ENCODE data around the gene PKP4. TPM values are rescaled to one million over a fixed set of nuclear protein-coding genes. Genes with fewer than 3 reads are reported as not detected.
"Not testable (repeated sequence)": the region's sequence is repeated elsewhere in the genome, so short reads cannot be mapped to it uniquely, and the experiment has no call there.

The PKP4 gene
- total RNA-seq, 1 donor = 47.4 TPM

DNA sequence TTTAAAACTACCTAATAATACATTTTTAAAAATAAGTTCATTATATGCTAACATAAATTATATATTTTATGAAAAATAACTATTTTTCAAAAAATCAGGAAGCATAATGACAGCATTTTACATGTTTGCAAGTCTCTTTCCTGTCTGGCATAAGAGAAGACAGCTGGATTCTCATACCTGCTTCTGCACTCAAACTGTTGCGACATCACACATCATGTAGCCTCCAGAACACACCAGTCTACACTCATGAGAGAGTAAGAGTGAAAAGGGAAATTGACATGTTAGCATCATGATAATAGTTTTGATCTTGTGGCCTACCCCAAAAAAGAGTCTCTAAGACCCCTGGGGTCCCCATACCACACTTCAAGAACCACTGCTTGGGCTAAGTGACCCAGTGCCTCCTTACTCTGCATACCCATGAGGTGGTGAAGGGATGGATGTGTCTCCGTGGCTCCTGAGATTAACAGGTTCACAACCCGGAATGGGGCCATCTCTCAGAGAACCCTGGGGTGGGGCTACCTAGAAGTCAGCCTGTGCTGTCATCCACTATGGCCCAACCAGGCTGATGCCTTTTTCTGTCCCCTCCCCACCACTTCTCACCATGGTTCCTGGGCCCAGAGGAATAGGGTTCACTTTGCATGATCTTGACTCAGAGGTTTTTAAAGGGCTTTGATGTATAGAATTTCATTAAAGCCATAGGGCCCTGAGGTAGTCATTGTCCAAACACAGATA lies 235.8 kb downstream of the PKP4 start:
- peaks cover 6% of the 10 kb centered on the region for H3K4me1 ChIP-seq (ENCODE audit: insufficient read depth, low read length)
- H2AFZ ChIP-seq (ENCODE audit: low read length) = no peak overlapping the region
- H3K4me3 ChIP-seq (ENCODE audit: insufficient read depth, low read length) = no peak overlapping the region
- TF ChIP-seq, protein P1, sequence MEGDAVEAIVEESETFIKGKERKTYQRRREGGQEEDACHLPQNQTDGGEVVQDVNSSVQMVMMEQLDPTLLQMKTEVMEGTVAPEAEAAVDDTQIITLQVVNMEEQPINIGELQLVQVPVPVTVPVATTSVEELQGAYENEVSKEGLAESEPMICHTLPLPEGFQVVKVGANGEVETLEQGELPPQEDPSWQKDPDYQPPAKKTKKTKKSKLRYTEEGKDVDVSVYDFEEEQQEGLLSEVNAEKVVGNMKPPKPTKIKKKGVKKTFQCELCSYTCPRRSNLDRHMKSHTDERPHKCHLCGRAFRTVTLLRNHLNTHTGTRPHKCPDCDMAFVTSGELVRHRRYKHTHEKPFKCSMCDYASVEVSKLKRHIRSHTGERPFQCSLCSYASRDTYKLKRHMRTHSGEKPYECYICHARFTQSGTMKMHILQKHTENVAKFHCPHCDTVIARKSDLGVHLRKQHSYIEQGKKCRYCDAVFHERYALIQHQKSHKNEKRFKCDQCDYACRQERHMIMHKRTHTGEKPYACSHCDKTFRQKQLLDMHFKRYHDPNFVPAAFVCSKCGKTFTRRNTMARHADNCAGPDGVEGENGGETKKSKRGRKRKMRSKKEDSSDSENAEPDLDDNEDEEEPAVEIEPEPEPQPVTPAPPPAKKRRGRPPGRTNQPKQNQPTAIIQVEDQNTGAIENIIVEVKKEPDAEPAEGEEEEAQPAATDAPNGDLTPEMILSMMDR (IDR thresholded peaks at IDR 0.05; ENCODE audit: extremely low read depth, low read depth, low read length) = no peak
- H3K36me3 ChIP-seq (ENCODE audit: insufficient read depth, low read length) = no peaks in the 10 kb centered on the region
- H4K20me1 ChIP-seq (ENCODE audit: insufficient read depth, low read length) = no peaks in the 10 kb centered on the region
- no peaks in the 10 kb centered on the region for H3K79me2 ChIP-seq (ENCODE audit: insufficient read depth, low read length)
- H3K27me3 ChIP-seq (ENCODE audit: insufficient read depth, low read length) = peaks cover 3% of the 10 kb centered on the region
- no peaks in the 10 kb centered on the region for H3K9me3 ChIP-seq (ENCODE audit: low read depth, low read length)
- no peak overlapping the region for H3K27ac ChIP-seq (ENCODE audit: low read depth, low read length)
- no peak for DNase-seq (ENCODE audit: insufficient read length, low spot score, missing footprints)
- H3K4me2 ChIP-seq (ENCODE audit: insufficient read depth, low read length) = no peak overlapping the region

DNA sequence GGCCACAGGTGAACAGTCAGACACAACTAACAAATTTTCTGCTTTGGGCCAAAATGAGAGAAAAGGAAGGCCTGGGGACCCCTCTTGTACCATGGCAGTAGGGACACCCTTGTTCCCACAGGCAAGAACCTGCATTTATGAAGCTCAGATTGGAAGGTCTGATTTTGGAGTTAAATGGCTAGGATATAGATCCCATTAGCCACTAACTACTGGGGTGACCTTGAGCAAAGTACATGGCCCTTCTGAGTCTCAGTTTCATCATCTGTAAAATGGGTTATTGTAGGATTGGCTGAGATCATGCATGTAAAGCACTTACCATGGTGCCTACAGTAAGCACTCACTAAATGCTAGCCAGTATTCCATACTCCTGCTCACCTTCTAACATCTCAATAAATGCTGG lies 236.7 kb downstream of the PKP4 start:
- H3K9me3 ChIP-seq (ENCODE audit: low read depth, low read length) = no peaks in the 10 kb centered on the region
- TF ChIP-seq, protein P1 (IDR thresholded peaks at IDR 0.05; ENCODE audit: extremely low read depth, low read depth, low read length) = no peak
- H4K20me1 ChIP-seq (ENCODE audit: insufficient read depth, low read length) = no peaks in the 10 kb centered on the region
- no peak overlapping the region for H2AFZ ChIP-seq (ENCODE audit: low read length)
- H3K36me3 ChIP-seq (ENCODE audit: insufficient read depth, low read length) = no peaks in the 10 kb centered on the region
- no peak overlapping the region for H3K27ac ChIP-seq (ENCODE audit: low read depth, low read length)
- H3K4me2 ChIP-seq (ENCODE audit: insufficient read depth, low read length) = no peak overlapping the region
- H3K4me3 ChIP-seq (ENCODE audit: insufficient read depth, low read length) = no peak overlapping the region
- DNase-seq (ENCODE audit: insufficient read length, low spot score, missing footprints) = no peak
- peaks cover 4% of the 10 kb centered on the region for H3K4me1 ChIP-seq (ENCODE audit: insufficient read depth, low read length)
- H3K27me3 ChIP-seq (ENCODE audit: insufficient read depth, low read length) = peaks cover 3% of the 10 kb centered on the region
- no peaks in the 10 kb centered on the region for H3K79me2 ChIP-seq (ENCODE audit: insufficient read depth, low read length)

DNA sequence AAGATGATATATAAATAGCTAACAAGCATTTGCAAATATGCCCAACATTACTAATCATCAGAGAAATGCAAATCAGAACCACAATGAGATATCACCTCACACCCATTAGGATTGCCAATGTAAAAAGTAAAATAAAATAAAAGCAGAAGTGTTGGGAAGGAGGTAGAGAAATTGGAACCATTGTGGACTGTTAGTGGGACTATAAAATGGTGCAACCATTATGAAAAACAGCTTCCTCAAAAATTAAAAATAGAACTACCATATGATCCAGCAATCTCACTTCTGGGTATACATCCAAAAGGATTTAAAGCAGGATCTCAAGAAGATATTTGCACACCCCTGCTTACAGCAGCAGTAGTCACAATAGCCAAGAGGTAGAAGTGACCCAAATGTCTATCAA lies 238.6 kb downstream of the PKP4 start:
- H3K27me3 ChIP-seq (ENCODE audit: insufficient read depth, low read length) = peaks cover 3% of the 10 kb centered on the region
- no peaks in the 10 kb centered on the region for H4K20me1 ChIP-seq (ENCODE audit: insufficient read depth, low read length)
- no peak overlapping the region for H3K4me3 ChIP-seq (ENCODE audit: insufficient read depth, low read length)
- TF ChIP-seq, protein P1 (IDR thresholded peaks at IDR 0.05; ENCODE audit: extremely low read depth, low read depth, low read length) = no peak
- no peaks in the 10 kb centered on the region for H3K36me3 ChIP-seq (ENCODE audit: insufficient read depth, low read length)
- no peak overlapping the region for H3K4me2 ChIP-seq (ENCODE audit: insufficient read depth, low read length)
- H3K79me2 ChIP-seq (ENCODE audit: insufficient read depth, low read length) = no peaks in the 10 kb centered on the region
- H3K4me1 ChIP-seq (ENCODE audit: insufficient read depth, low read length) = no peaks in the 10 kb centered on the region
- H3K9me3 ChIP-seq (ENCODE audit: low read depth, low read length) = no peaks in the 10 kb centered on the region
- no peak overlapping the region for H2AFZ ChIP-seq (ENCODE audit: low read length)
- no peak overlapping the region for H3K27ac ChIP-seq (ENCODE audit: low read depth, low read length)
- DNase-seq (ENCODE audit: insufficient read length, low spot score, missing footprints) = no peak

DNA sequence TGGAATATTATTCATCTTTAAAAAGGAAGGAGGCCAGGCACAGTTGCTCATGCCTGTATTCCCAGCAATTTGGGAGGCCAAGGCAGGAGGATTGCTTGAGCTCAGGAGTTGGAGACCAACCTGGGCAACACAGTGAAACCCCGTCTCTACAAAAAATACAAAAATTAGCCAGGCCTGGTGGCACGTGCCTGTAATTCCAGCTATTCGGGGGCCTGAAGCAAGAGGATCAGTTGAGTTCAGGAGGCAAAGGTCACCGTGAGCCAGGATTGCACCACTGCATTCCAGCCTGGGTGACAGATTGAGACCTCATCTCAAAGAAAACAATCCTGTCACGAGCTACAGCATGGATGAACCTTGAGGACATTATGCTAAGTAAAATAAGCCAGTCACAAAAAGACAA lies 239.0 kb downstream of the PKP4 start:
- H3K9me3 ChIP-seq (ENCODE audit: low read depth, low read length); H3K79me2 ChIP-seq (ENCODE audit: insufficient read depth, low read length); H3K4me1 ChIP-seq (ENCODE audit: insufficient read depth, low read length); H2AFZ ChIP-seq (ENCODE audit: low read length); H3K27me3 ChIP-seq (ENCODE audit: insufficient read depth, low read length); DNase-seq (ENCODE audit: insufficient read length, low spot score, missing footprints); H3K4me2 ChIP-seq (ENCODE audit: insufficient read depth, low read length); H3K4me3 ChIP-seq (ENCODE audit: insufficient read depth, low read length); H4K20me1 ChIP-seq (ENCODE audit: insufficient read depth, low read length); H3K27ac ChIP-seq (ENCODE audit: low read depth, low read length); H3K36me3 ChIP-seq (ENCODE audit: insufficient read depth, low read length): not testable (repeated sequence)

Data from osteoblast (primary cell).